ENCODE results near the gene TLE6. TPM values are rescaled to one million over a fixed set of nuclear protein-coding genes. Genes with fewer than 3 reads are reported as not detected.

Gene TLE6
- total and polyA plus RNA-seq, 2 of the 8 experiments (the other 6 are each of a cell fraction or from before 2014, with no cell fraction given) = 2.5 to 2.9 TPM

DNA sequence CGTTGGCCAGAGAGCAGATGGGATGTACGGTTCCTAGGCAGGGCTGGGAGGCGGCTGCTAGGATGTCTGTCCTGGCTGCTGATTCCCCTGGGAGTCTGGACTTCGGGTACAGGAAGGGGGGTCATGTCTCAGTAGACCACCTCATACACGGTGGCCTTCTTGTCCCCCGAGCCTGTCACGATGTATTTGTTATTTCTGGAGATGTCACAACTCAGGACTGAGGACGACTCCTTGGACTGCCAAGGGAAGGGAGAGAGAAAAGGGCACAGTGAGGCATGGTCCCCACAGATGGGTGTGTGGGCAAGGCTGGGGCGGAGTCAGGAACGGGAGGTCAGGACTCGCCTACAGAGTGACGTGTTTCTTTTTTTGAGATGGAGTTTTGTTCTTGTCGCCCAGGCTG, 20.4 kb downstream of the TLE6 start (continued):
- TF ChIP-seq SIN3A (conservative IDR thresholded peaks at IDR 0.05 in 1 of 2, IDR thresholded peaks at IDR 0.05 in 1 of 2; ENCODE audit: low read depth in 1 of 2, low read length in 2 of 2) = no peak
